K562 (cell line): ENCODE data around the gene GALNT7. TPM values are rescaled to one million over a fixed set of nuclear protein-coding genes. Genes with fewer than 3 reads are reported as not detected.

ENCODE experiments used
- ID3 ChIP-seq, 2 experiments: fragments of 250-450 bp in 1 of 2; fragments of 450-650 bp in 1 of 2; sonication (Bioruptor Pico) in 1 of 2; IDR thresholded peaks; 2 replicates each; pipeline versions ENCODE4 v1.6.1 to v1.8.0; 2016 to 2021; ENCODE audit warnings: mild to moderate bottlenecking in 2 of 2, moderate library complexity in 2 of 2, missing compliant biosample characterization in 1 of 2, missing genetic modification characterization in 1 of 2
- MXD1 ChIP-seq: fragments of 250-450 bp; sonication (Bioruptor Pico); IDR thresholded peaks from 2 replicates; pipeline ENCODE4 v1.8.0; 2021; ENCODE audit warnings: borderline replicate concordance, mild to moderate bottlenecking, moderate library complexity; ENCODE audit not compliant: poor library complexity, severe bottlenecking
- PKNOX1 ChIP-seq: fragments of 450-650 bp; IDR thresholded peaks from 2 replicates; pipeline ENCODE4 v1.6.1; 2016
- RFX1 ChIP-seq: fragments of 450-650 bp; IDR thresholded peaks from 2 replicates; pipeline ENCODE4 v1.6.1; 2016; ENCODE audit warnings: mild to moderate bottlenecking, moderate library complexity
- UBTF ChIP-seq, 2 experiments: IDR thresholded peaks; 2 replicates each; pipeline ENCODE4 v1.6.1; 2012; ENCODE audit warnings: improper control_type of control experiment in 2 of 2, low read depth in 2 of 2, low read length in 2 of 2, borderline replicate concordance in 1 of 2
- ZNF280B ChIP-seq: fragments of 250-450 bp; sonication (Bioruptor Pico); IDR thresholded peaks from 2 replicates; pipeline ENCODE4 v1.5.1; 2021; ENCODE audit warnings: mild to moderate bottlenecking
- ZNF518B ChIP-seq: fragments of 250-450 bp; sonication (Bioruptor Pico); IDR thresholded peaks from 2 replicates; pipeline ENCODE4 v1.5.0; 2021; ENCODE audit warnings: mild to moderate bottlenecking, moderate library complexity
- polyA plus RNA-seq, 8 experiments: library from polyadenylated mRNA; depleted of rRNA in 4 of 8; stranded (reverse) in 5 of 8; unstranded in 3 of 8; fragments of >200 nt; fragmentation: Nextera tagmentation in 2 of 8; fragmentation: Illumina TruSeq in 1 of 8; extraction: Ambion mirVana in 2 of 8; extraction: Trizol in 1 of 8; gene quantifications; 2 replicates each; pipeline versions ENCODE4 v1.2.1 to v1.2.3, GENCODE V29; 2011 to 2014; ENCODE audit warnings: inconsistent platforms in 1 of 8, missing spikeins in 1 of 8
- total RNA-seq, 7 experiments: library from RNA; depleted of rRNA in 6 of 7; stranded (reverse); fragments of >200 nt in 6 of 7; fragmentation: Illumina TruSeq in 2 of 7; extraction: Trizol in 2 of 7; gene quantifications; 2 replicates each; pipeline versions ENCODE4 v1.2.1 to v1.2.3, GENCODE V29; 2011 to 2021; ENCODE audit warnings: low replicate concordance in 1 of 7

GALNT7 gene
- total and polyA plus RNA-seq, 9 of the 15 experiments (the other 6 are each of a cell fraction or from before 2014, with no cell fraction given): 16.7 to 38.7 (median 31.1) TPM

- TF ChIP-seq ZNF518B (CRISPR knock-in tag) (no peak), ZNF280B (CRISPR knock-in tag) (no peak), ID3 (CRISPR knock-in tag; IDR thresholded peaks at IDR 0.05) (no peak), ID3 (tag; IDR thresholded peaks at IDR 0.05) (peak; percentile 70; the same call in 1 of the 2 replicates), PKNOX1 (peak; percentile 88), MXD1 (no peak), UBTF (IDR thresholded peaks at IDR 0.05; ENCODE audit: borderline replicate concordance in 1 of 2, low read depth in 2 of 2, low read length in 2 of 2) (no peak), RFX1 (peak; percentile 51)
Observed at GRCh38 chr4:173334085-173334890, 165.7 kb downstream of the GALNT7 start, which contains the start of gene HMGB2 (continued).
